ENCODE results near the gene ADAP1. TPM values are rescaled to one million over a fixed set of nuclear protein-coding genes. Genes with fewer than 3 reads are reported as not detected.

The ADAP1 gene
- total RNA-seq, 2 donors from 2014 or later = 3.8 to 6.5 TPM

GRCh38 chr7:985127-985416 lies 30.6 kb upstream of the ADAP1 start:
- no peak for DNase-seq
- WGBS, 2 experiments (ENCODE audit: insufficient coverage in 1 of 2, insufficient read length in 1 of 2) = 84 to 95% methylated on average over 6 to 16 of the region's 16 CpGs
- Mint-ChIP-seq H3K4me3 (no peak overlapping the region), H3K27me3 (ENCODE audit: insufficient read depth) (no peaks in the 10 kb centered on the region), H3K4me1 (no peaks in the 10 kb centered on the region), H3K27ac (no peak overlapping the region), H3K9me3 (no peaks in the 10 kb centered on the region), H3K36me3 (ENCODE audit: low read depth) (no peaks in the 10 kb centered on the region)
- Histone ChIP-seq H3K27me3 (ENCODE audit: control insufficient read depth, insufficient read depth, low read length, poor library complexity, severe bottlenecking) (no peaks in the 10 kb centered on the region), H3K36me3 (ENCODE audit: control insufficient read depth, insufficient read depth, low read length) (no peaks in the 10 kb centered on the region), H3K4me1 (ENCODE audit: control insufficient read depth, insufficient read depth, low read length) (no peaks in the 10 kb centered on the region), H3K4me3 (ENCODE audit: low read length) (no peak overlapping the region), H3K9ac (ENCODE audit: extremely low read depth, low read length, poor library complexity, severe bottlenecking) (no peak overlapping the region), H3K9me3 (ENCODE audit: control insufficient read depth, low read length) (no peaks in the 10 kb centered on the region), H3K27ac (ENCODE audit: low read depth, low read length) (no peak overlapping the region)
- TF ChIP-seq CTCF (conservative IDR thresholded peaks at IDR 0.05) = no peak

- no peak for DNase-seq
- Histone ChIP-seq H3K27me3 (ENCODE audit: control insufficient read depth, insufficient read depth, low read length, poor library complexity, severe bottlenecking) (no peaks in the 10 kb centered on the region), H3K9ac (ENCODE audit: extremely low read depth, low read length, poor library complexity, severe bottlenecking) (no peak overlapping the region), H3K27ac (ENCODE audit: low read depth, low read length) (no peak overlapping the region), H3K4me1 (ENCODE audit: control insufficient read depth, insufficient read depth, low read length) (no peaks in the 10 kb centered on the region), H3K4me3 (ENCODE audit: low read length) (no peak overlapping the region), H3K9me3 (ENCODE audit: control insufficient read depth, low read length) (no peaks in the 10 kb centered on the region), H3K36me3 (ENCODE audit: control insufficient read depth, insufficient read depth, low read length) (no peaks in the 10 kb centered on the region)
- Mint-ChIP-seq H3K9me3 (no peaks in the 10 kb centered on the region), H3K36me3 (ENCODE audit: low read depth) (no peaks in the 10 kb centered on the region), H3K4me1 (no peaks in the 10 kb centered on the region), H3K4me3 (no peak overlapping the region), H3K27ac (no peak overlapping the region), H3K27me3 (ENCODE audit: insufficient read depth) (no peaks in the 10 kb centered on the region)
- no peak for TF ChIP-seq CTCF (conservative IDR thresholded peaks at IDR 0.05)
- 93 to 96% methylated on average over 24 to 39 of the region's 39 CpGs for WGBS, 2 experiments (ENCODE audit: insufficient coverage in 1 of 2, insufficient read length in 1 of 2)
Measured at GRCh38 chr7:984361-985126, 30.1 kb upstream of the ADAP1 start.

- H3K9ac ChIP-seq (ENCODE audit: extremely low read depth, low read length, poor library complexity, severe bottlenecking) = no peak overlapping the region
- H3K4me1 Mint-ChIP-seq = no peaks in the 10 kb centered on the region
- no peak overlapping the region for H3K4me3 Mint-ChIP-seq
Measured at GRCh38 chr7:983616-984071, 29.2 kb upstream of the ADAP1 start.

More at GRCh38 chr7:983616-984071, 29.2 kb upstream of the ADAP1 start:
- H3K27ac ChIP-seq (ENCODE audit: low read depth, low read length) = no peak overlapping the region
- H3K27ac Mint-ChIP-seq = no peak overlapping the region
- no peaks in the 10 kb centered on the region for H3K27me3 Mint-ChIP-seq (ENCODE audit: insufficient read depth)
- no peaks in the 10 kb centered on the region for H3K4me1 ChIP-seq (ENCODE audit: control insufficient read depth, insufficient read depth, low read length)
- no peaks in the 10 kb centered on the region for H3K9me3 ChIP-seq (ENCODE audit: control insufficient read depth, low read length)
- 94 to 98% methylated on average over 12 to 20 of the region's 20 CpGs for WGBS, 2 experiments (ENCODE audit: insufficient coverage in 1 of 2, insufficient read length in 1 of 2)
- H3K4me3 ChIP-seq (ENCODE audit: low read length) = no peak overlapping the region
- DNase-seq = no peak
- no peaks in the 10 kb centered on the region for H3K27me3 ChIP-seq (ENCODE audit: control insufficient read depth, insufficient read depth, low read length, poor library complexity, severe bottlenecking)
- no peaks in the 10 kb centered on the region for H3K9me3 Mint-ChIP-seq
- H3K36me3 Mint-ChIP-seq (ENCODE audit: low read depth) = no peaks in the 10 kb centered on the region
- no peaks in the 10 kb centered on the region for H3K36me3 ChIP-seq (ENCODE audit: control insufficient read depth, insufficient read depth, low read length)
- TF ChIP-seq CTCF (conservative IDR thresholded peaks at IDR 0.05) = no peak
